Measurements from ENCODE around the gene DYNC2LI1.

Gene DYNC2LI1

DNA sequence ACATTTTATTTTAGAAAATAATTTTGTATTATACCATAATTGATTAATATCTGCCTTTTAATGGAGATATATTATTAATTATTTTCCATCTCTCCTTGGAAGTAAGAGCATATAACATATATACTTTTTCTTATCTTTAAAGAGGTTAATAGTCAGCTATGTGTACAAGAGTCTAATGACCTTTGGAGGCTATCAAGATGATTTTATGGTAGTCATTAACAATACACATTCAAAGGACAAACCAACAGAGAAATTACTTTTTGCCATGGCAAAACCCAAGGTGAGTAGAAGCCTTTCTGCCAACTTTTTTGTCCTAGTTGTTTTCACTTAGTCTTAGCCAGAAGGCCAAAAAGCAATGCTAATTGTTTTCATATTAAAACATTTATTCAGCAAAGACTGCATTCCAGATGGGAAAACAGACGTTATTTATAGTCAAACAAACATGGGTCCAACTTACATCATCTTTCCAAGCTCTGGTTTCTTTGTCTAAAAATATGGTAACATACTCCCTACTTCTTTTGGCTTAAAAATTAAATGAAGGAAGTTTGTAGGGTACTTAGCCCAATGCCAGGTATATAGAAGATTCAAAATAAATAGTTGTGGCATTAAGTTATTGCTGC, 9.6 kb upstream of the DYNC2LI1 start:
- DNase-seq = no peak

DNA sequence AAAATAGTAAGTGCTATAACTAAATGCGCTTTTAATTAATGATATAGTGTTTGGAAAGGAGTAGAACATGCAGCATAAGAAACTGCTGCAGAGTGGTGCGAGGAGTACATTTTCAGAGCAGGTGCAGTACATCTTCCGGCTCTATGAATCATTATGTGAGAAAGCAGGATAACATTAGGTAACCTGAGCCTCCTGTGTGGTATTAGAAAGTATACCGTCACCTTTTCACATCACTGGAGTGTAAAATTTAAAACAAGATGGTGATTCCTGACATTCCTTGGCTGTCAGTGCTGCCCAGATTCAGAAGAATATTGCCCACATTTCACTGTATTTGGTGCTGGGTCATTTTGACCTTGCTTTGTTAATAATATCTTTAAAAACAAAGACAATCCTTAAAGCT, 7.8 kb upstream of the DYNC2LI1 start:
- DNase-seq = peak; percentile 63

DNA sequence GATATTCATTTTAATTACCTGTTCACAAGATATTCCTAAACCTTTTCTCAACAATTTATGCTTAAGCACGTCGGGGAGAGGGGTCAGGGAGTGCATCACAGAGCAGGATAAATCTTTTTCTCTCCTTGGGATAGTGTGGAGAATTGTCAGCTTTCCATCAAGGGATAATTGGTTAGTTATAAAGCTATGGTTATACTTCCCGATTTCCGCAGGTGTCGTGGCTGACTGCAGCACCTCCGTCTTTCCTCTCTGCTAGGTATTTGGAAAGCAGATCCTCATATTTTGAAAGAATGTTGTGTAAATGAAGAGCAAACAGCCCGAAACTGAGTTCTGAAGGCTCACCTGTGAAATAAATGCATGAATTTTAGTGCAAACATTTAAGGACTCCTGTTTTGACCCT, 778 bp downstream of the DYNC2LI1 start:
- no peak for DNase-seq

DNA sequence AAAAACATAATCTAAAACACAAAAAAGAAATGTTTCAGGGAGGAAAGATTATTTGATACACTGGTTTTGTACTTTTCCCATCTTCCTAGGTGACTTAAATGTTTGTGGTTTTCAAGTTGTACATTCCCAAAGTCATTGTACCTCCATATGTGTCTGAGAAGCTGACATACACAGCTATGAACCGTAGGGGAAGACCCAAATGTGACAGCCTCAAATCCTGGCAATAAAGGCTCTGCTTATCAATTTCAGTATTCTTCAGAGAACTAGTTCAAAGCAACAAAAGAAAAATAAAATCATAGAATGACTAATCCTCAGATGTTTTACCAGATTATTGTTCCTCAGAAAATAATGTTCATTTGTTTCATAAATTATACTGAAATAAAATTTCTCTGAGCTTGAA, 2.5 kb downstream of the DYNC2LI1 start:
- DNase-seq = no peak

DNA sequence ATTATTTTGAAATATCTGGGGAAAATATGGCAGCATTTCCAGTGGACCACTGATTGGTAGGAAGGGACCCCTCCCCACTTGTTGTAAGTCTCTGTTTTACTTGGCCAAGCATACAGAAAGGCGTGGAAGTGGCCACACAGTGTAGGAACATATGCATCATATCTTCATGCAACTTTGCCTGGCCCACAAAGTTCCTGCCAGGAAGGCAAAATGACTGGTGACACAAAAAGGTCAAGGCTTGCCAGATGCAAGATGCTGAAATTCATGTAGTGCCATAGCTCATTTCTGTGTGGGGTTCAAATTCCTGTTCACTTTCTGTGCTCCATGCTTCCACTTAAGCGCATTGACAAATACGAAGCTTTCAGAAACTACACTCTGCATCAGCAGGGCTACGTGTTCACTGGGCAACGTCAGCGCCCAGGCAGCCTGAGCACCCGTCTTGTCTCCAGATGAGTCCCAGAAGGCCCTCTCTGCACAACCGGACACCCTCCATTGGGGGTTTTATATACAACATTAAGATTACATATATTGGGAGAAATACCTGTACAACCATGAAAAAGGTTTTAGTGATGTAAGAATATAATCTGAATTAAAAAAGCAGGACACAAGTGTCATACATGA, 3.6 kb downstream of the DYNC2LI1 start:
- DNase-seq = no peak

DNA sequence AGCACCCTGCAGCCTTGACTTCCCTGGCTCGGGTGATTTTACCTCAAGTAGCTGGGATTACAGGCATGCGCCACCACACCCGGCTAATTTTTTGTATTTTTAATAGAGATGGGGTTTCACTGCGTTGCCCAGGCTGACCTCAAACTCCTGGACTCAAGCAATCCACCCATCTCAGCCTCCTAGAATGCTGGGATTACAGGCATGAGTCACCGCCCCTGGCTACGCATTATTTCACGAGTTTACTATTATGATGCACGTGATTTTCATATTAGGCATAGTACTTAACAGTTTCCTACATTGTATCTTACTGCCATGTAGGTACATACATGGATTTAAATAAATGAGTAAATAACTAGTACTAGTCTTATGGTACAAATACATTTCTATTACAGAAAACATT, 4.4 kb downstream of the DYNC2LI1 start:
- no peak for DNase-seq

DNA sequence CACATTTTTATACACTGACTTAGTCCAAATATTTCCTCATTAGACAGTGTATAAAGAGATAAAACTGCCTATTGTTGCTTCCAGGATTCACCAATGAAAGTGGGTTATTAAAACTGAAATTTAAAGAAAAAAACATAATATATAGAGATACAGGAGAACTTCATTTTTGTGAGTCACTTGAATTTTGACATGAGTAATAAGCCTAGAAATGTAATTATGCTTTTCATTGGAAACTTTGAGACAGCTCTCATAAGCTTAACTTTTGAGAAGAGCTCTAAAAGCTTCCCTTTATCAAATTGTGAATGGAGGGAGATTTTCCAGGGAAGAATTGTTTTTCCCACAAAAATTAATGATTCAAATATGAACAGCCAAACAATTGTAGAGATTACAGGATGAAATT, 14.1 kb downstream of the DYNC2LI1 start:
- no peak for DNase-seq

DNA sequence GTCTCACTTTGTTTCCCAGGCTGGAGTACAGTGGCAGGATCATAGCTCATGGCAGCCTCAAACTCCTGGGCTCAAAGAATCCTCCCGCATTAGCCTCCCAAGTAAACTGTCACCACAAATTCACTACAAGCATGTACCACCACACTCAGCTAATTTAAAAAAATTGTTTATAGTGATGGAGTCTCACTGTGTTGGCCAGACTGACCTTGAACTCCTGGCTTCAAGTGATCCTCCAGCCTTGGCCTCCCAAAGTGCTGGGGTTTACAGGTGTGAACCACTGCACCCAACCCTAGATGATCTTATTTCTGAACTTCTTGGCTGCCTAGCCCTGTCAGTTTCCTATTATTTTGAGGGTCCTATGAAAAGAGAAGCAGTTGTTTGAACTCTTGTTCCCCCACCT, 14.8 kb downstream of the DYNC2LI1 start:
- no peak for DNase-seq

DNA sequence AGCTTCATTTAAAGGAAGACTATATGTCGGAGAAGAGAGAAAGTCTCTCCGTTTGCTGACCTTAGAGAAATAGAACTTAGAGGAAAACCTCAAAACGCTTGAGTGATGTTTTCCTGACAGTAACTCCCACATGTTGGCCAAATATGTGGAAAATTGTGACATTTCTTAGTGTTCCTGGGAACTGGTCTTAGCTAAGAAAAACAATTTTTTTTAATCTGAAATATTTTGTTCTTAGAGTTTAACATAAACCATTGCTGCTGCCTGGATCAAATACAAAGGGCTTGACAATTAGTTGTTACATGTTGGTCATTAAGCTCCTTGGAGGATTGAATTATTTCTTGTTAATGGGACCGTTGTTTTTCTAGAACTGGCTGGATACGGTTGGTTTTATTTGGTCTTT, 16.3 kb downstream of the DYNC2LI1 start:
- DNase-seq = no peak

DNA sequence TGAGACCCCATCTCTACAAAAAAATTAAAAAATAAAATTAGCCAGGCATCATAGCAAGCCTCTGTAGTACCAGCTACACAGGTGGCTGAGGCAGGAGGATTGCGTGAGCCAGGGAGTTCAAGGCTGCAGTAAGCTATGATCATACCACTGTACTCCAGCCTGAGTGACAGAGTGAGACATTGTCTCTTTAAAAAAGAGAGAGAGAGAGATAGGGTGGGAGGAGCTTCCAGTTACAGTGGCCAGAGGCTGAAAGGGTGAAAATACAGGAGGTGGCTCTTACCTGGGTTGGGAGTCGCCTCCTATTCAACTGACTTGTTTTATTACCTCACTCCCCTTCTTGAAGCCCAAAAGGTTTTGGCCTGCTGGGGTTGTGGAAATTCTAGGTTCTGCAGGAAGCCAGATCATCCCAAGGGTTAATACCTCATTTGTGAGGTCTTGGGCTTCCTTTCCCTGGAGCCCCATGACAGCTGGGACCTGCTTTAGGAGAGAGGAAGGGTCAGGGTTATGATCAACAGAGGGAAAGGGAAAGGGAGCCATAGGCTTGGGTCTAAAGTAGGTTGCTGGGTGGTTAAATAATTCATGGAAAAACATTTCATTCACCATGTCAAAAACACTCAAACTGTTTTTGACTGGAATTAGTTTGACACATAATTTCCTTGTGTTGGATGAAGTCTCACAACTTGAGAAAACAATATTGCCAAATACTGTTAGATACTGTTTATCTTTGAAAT, 17.4 kb downstream of the DYNC2LI1 start:
- no peak for DNase-seq

DNA sequence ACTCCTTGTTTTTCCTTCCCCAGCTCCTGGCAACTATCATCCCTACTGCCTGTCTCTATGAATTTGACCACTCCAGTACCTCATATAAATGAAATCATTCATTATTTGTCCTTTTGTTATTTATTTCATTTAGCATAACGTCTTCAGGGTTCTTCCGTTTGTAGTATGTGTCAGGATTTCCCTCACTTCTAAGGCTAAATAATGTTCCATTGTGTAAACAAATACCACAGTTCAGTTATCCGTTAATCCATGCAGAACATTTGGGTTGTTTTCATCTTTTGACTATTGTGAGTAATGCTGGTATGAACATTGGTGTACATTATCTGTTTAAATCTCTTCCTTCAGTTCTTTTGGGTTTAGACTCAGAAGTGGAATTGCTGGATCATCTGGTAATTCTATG, 18.8 kb downstream of the DYNC2LI1 start:
- no peak for DNase-seq

DNA sequence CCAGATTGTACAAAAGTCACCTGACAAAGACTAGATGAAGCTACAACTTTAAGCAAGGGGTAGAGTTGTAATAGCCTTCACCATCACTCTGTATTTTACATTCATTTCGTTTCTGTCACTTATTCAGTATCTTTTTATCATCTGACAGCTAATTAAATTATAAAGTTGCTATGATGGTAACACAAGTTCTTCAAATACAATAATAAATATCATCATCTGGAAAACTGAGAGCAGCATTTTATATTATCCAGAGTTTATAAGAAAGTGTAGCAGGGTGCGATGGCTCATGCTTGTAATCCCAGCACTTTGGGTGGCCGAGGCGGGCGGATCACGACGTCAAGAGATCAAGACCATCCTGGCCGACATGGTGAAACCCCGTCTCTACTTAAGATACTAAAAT, 21.1 kb downstream of the DYNC2LI1 start:
- no peak for DNase-seq

DNA sequence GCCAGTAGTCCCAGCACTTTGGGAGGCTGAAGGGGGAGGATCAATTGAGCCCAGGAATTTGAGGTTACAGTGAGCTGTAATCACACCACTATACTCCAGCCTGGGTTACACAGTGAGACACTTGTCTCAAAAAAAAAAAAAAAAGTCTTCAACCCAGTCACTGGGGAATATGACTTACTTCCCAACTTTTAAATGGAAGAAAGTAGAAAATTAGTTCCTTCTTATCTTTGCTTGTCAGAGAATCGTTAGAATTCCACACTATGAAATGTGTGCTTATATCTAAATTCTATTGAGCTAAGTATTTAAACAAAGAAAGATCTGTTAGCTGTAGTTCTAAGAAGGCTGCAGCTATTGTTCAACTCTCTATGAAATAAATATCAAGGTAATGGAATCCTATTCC, 22.4 kb downstream of the DYNC2LI1 start:
- DNase-seq = no peak

DNA sequence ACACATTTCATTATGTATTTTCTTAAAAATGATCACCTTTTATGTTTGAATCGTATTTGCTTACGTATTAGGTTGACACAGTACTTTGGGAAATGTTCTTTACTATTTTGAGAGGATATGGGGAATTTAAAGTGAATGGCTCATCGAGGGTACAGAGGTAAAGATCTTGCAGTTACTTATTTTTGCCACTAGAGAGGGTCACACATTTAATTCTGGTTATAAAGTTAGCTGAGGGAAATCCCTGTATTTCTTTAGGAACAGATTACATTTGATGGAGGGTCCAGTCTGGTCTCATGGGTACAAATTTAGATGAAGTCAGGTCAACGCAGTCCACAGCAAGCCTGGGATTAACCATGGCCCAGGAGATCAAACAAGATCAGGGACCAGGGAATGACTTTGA, 24.5 kb downstream of the DYNC2LI1 start:
- DNase-seq = no peak

DNA sequence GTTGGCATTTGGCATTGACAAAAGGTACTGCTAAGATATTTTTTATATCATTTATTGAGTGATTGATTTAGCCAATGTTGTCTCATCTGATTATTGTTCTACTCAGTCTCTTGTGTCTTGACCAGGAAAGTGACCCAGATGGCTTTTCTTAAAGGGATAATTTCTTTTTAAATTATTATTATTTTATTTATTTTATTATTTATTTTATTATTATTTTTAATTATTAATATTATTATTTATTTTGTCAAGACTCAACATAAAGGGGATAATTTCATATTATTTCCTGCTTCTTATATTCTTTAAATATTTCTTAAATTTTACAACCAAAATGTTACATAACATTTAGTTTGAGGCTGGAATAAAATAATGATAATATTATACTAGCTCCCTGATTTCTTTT, 27.1 kb downstream of the DYNC2LI1 start:
- no peak for DNase-seq

DNA sequence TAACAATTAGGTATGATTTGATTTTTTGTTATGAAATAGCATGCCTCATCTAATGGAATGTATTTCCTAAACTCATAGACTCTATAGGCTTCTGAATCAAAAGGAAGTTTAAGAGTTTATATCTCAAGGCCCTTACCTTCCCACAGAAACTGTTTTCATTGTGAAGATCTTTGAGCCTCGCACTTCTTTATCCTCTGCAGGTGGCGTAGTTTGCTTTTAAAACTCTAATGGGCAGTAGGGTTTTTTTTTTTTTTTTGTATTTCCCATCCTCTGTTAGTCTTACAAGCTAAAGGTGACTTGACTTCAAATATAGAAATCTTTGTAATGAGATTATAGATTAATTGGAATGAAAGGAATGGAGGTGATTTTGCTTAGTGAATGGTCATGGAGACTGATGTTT, 28.3 kb downstream of the DYNC2LI1 start:
- DNase-seq = no peak

DNA sequence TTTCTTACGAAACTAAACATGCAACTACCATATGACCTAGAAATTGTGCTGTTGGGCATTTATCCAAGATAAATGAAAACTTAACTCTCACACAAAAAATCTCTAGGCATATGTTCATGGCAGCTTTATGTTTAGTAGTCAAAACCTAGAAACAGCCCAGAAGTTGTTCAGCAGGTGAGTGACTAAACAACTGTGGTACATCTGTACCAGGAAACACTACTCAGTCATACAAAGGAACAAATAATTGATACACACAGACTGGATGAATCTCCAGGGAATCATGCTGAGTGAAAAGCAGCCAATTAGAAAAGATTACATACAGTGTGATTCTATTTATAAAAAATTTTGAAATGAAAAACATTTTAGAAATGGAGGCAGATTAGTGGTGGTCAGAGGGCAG, 29.3 kb downstream of the DYNC2LI1 start:
- DNase-seq = no peak

DNA sequence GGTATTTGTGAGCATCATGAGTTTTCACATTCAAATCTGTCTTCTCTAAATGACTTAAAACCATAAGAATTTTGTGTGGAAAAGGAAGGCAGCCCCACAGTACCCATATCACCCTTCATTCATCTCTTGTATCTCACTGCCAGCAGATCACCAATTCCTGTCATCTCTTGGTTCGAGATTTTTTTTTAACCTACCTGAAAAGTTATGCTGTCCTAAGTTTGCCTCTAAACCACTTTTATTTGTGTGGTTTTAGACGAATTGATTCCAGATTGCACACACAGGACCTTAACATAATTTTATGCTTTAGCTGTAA, 32.8 kb downstream of the DYNC2LI1 start:
- no peak for DNase-seq

DNA sequence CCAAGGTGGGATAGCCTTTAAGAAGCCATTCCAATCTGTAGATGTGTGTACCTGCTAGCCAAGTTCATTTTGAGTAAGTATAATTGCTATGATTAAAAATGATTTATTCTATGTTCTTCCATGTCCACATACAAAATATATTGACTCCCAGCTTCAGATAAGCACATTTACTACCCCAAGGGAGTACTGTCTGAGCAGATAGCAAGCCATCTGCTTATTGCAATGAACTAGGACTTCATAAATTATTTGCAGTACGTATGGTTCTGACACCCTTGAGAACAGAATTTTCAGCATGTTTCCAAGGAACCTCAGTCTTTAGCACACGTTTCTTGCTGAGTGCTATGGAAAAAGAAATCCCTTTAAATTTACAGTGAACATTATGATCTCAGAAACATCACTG, 36.6 kb downstream of the DYNC2LI1 start:
- DNase-seq = no peak

DNA sequence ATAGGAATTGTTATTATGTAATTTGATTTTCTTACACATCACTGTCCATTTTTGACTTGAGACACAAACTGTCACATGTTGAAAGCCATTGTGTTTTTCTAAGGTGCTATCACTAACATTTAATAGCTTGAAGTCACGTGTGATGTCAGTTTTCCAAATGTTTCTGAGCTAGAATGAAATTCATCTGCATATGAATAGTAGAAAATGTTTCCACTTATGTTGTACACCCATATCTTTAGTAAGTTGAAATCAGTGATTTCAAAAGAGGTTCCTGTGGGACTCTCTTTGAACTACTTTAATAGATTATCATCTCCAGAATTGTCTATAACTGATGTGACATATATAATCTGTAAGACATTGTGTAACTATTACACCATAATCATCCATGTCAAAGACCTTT, 37.0 kb downstream of the DYNC2LI1 start:
- DNase-seq = no peak

DNA sequence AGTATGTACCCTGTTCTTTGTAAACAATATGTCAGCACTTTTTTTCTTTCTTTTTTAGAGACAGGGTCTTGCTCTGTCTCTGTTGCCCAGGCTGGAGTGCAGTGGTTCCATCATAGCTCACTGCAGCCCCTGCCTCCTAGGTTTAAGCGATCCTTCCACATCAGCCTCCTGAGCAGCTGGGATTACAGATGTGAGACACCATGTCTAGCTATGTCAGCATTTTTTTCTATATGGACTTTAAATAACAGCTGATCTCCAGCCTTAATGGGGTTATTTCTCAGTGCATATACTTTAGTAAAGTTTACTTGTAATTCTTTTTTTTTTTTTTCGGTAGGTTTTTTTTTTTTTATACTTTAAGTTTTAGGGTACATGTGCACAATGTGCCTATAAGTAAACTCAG, 38.2 kb downstream of the DYNC2LI1 start:
- no peak for DNase-seq

DNA sequence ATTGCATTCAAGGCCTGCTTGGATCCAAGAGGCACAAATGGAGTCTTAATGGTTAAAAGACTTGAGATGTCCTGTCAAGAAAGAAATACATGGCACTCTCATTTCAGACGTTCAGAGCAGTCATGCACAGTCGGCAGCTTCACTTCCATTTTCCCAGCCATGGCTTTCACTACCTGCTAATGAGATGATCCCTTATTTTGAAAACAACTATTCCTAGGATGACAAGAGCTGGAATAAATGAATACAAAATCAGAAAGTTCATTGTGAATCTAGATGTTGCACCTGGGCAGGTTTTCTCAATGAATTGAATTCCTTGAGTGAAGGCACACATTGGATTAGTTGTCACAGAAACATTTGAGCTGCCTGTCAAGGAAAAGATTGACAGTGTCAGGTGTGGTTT, 39.1 kb downstream of the DYNC2LI1 start:
- DNase-seq = no peak

DNA sequence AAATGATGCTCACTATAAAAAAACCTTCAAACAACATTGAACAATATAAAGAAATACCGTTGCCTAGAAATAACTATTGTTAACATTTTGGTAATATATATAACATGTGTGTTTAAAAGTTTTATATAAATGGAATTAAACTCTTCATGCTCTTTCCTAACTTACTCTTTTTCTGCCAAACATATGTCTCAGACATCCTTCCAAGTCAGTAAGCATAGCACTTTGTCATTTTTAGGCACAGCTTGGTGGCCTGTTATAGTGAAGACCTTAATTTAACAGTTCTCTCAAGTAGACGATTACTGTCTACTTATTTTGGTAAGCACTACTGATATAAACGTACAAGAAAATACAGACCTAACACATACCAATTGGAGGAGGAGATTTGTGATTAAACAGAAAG, 40.9 kb downstream of the DYNC2LI1 start:
- no peak for DNase-seq

DNA sequence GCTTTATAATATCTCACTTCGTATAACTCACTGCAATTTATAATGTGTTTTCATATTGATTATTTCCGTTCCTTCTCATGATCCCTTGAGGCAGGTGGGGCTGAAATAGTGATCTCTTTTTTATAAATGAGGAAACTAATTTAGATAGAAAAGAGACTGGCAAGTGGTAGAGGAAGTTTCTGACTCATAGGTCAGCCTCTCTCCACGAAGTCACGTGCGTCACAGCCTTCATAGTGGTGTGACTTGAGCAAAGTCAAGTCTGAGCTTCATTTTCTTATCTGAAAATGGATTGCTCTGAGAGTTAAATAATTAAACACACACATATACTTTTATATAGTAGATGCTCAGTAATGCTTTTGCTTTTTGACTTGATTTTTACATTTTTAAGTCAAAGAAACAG, 44.9 kb downstream of the DYNC2LI1 start:
- no peak for DNase-seq

Measured in NCI-H510A treated with DMSO at 0.1 percent for 48 hours (cell line).